Measurements from ENCODE around the gene DAPK3.

DAPK3 gene

DNA sequence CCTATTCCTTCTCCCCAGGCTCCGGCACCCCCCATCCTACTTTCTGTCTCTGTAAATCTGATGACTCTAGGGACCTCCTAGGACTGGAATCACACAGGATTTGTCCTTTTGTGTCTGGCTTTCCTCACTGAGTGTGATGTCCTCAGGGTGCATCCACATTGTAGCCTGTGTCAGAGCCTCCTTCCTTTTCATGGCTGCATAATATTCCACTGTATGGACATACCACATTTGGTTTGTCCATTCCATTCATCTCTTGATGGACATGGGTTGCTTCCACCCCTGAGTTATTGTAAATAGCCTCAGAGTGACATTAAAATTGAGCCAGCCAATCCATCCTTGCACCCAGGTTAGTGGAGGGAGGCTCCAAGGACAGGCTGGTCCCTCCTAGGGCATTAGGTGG lies 60.8 kb downstream of the DAPK3 start:
- no peak for DNase-seq (ENCODE audit: low spot score)
